B cell (primary cell): ENCODE data around the gene RPRD1A. TPM values are rescaled to one million over a fixed set of nuclear protein-coding genes. Genes with fewer than 3 reads are reported as not detected.

Source experiments
- ATAC-seq: fragments of 200-7000 bp; cut with Tn5 transposase; one replicate; pipeline ENCODE4 v1.10.0; 2021; ENCODE audit warnings: low read depth, mild to moderate bottlenecking, moderate number of reproducible peaks, moderate library complexity
- CTCF ChIA-PET: fragments of 350-600 bp; sonication (Branson Sonifier 250); formaldehyde crosslinking; loops from one replicate; lab custom pipeline; 2021; ENCODE audit warnings: antibody characterized with exemption, inconsistent platforms; lab: Charles Lee
- POLR2A ChIA-PET: fragments of 350-600 bp; sonication (Branson Sonifier 250); formaldehyde crosslinking; loops from one replicate; lab custom pipeline; 2021; ENCODE audit warnings: antibody characterized with exemption; lab: Charles Lee
- DNase-seq: peaks from one replicate; pipeline ENCODE4 v3.0.0; 2013
- H2AFZ ChIP-seq: 2 replicates; pipeline ENCODE4 v1.6.1; 2012; ENCODE audit warnings: mild to moderate bottlenecking, low read depth, low read length; ENCODE audit not compliant: insufficient read depth, poor library complexity, severe bottlenecking
- H3K27ac ChIP-seq, 2 donors: 1 replicate in 1 of 2; 2 replicates in 1 of 2; pipeline ENCODE4 v1.5.1; 2012 to 2013; ENCODE audit warnings: low read length in 2 of 2, mild to moderate bottlenecking in 2 of 2, moderate library complexity in 1 of 2
- H3K27me3 ChIP-seq, 4 experiments: fragments of 200-600 bp in 1 of 4; sonication (generic) in 1 of 4; replicated peaks in 1 of 4; 1 replicate in 2 of 4; 2 replicates in 2 of 4; pipeline versions ENCODE4 v1.6.1 to v1.7.0; 2013 to 2016; ENCODE audit warnings: low read length in 3 of 4, mild to moderate bottlenecking in 2 of 4, mixed read lengths in 1 of 4, moderate library complexity in 1 of 4; ENCODE audit not compliant: insufficient read depth in 4 of 4, control insufficient read depth in 3 of 4; ENCODE audit errors: control extremely low read depth in 1 of 4
- H3K36me3 ChIP-seq, 2 experiments: replicated peaks in 1 of 2; 1 replicate in 1 of 2; 2 replicates in 1 of 2; pipeline versions ENCODE4 v1.6.1 to v1.7.1; 2013; ENCODE audit warnings: low read length in 1 of 2; ENCODE audit not compliant: insufficient read depth in 2 of 2, control insufficient read depth in 1 of 2; ENCODE audit errors: control extremely low read depth in 1 of 2, extremely low read depth in 1 of 2
- H3K4me1 ChIP-seq, 2 donors: fragments of 200-600 bp in 1 of 2; sonication (generic) in 1 of 2; 1 replicate in 1 of 2; 2 replicates in 1 of 2; pipeline versions ENCODE4 v1.5.1 to v1.6.1; 2013 to 2017; ENCODE audit warnings: low read length in 2 of 2; ENCODE audit not compliant: control insufficient read depth in 2 of 2, insufficient read depth in 2 of 2
- H3K4me2 ChIP-seq: replicated peaks from 2 replicates; pipeline ENCODE3; 2012; ENCODE audit warnings: mild to moderate bottlenecking, low read depth, low read length; ENCODE audit not compliant: poor library complexity, severe bottlenecking
- H3K4me3 ChIP-seq, 5 experiments: fragments of 200-600 bp in 1 of 5; sonication (generic) in 1 of 5; 1 replicate in 3 of 5; 2 replicates in 2 of 5; pipeline versions ENCODE4 v1.5.1 to v1.7.0; 2011 to 2016; ENCODE audit warnings: low read length in 4 of 5, mild to moderate bottlenecking in 4 of 5, low read depth in 2 of 5, control low read depth in 1 of 5, moderate library complexity in 1 of 5; ENCODE audit not compliant: insufficient read depth in 1 of 5; ENCODE audit errors: control extremely low read depth in 1 of 5, extremely low read depth in 1 of 5
- H3K79me2 ChIP-seq: fragments of 200-600 bp; sonication (generic); one replicate; pipeline ENCODE4 v1.6.0; 2016; ENCODE audit warnings: low read length; ENCODE audit not compliant: control insufficient read depth, insufficient read depth
- H3K9ac ChIP-seq: fragments of 200-600 bp; sonication (generic); 2 replicates; pipeline ENCODE4 v1.6.1; 2017; ENCODE audit warnings: mild to moderate bottlenecking, low read length, moderate library complexity
- H3K9me3 ChIP-seq, 3 donors: one replicate each; pipeline versions ENCODE4 v1.6.1 to v1.7.1; 2013; ENCODE audit warnings: low read length in 2 of 3; ENCODE audit not compliant: control insufficient read depth in 2 of 3, insufficient read depth in 1 of 3; ENCODE audit errors: control extremely low read depth in 1 of 3
- H4K20me1 ChIP-seq: 2 replicates; pipeline ENCODE4 v1.6.0; 2012; ENCODE audit warnings: mild to moderate bottlenecking, low read length; ENCODE audit not compliant: insufficient read depth, control insufficient read depth, poor library complexity, severe bottlenecking
- H3K27ac Mint-ChIP-seq: one replicate; pipeline ENCODE4 v1.8.0; 2021; ENCODE audit warnings: mixed read lengths
- H3K27me3 Mint-ChIP-seq: one replicate; pipeline ENCODE4 v1.8.0; 2021; ENCODE audit warnings: mixed read lengths
- H3K4me1 Mint-ChIP-seq: one replicate; pipeline ENCODE4 v1.8.0; 2021; ENCODE audit warnings: mixed read lengths
- H3K4me3 Mint-ChIP-seq: one replicate; pipeline ENCODE4 v1.8.0; 2021; ENCODE audit warnings: mixed read lengths
- H3K9me3 Mint-ChIP-seq: one replicate; pipeline ENCODE4 v1.8.0; 2022; ENCODE audit warnings: mixed read lengths; ENCODE audit not compliant: insufficient read depth
- EZH2 ChIP-seq: IDR thresholded peaks from 2 replicates; pipeline ENCODE4 v1.6.1; 2012; ENCODE audit warnings: borderline replicate concordance, low read depth, mild to moderate bottlenecking, moderate library complexity, low read length; ENCODE audit not compliant: insufficient read depth, poor library complexity, severe bottlenecking
- WGBS: methylation state at CpG from one replicate; pipeline ENCODE4 v1.1.5; 2013; ENCODE audit warnings: missing lambda C conversion rate; ENCODE audit not compliant: insufficient coverage; 5-methylcytosine and 5-hydroxymethylcytosine counted together
- intact Hi-C: fragments of 100-400 bp; cut with micrococcal nuclease; formaldehyde crosslinking; loops from one replicate; pipeline ENCODE4 v1.10.0; 2022
- polyA plus RNA-seq: library from polyadenylated mRNA; depleted of rRNA; stranded (reverse); fragments of >200 nt; gene quantifications from 2 replicates; pipeline ENCODE4 v1.2.3, GENCODE V29; 2012
- total RNA-seq, 2 donors: library from RNA; stranded (reverse); fragments of 120-200 nt in 1 of 2; gene quantifications; 1 replicate in 1 of 2; 2 replicates in 1 of 2; pipeline versions ENCODE4 v1.2.3 to v1.2.4, GENCODE V29; 2013 to 2022
- TF ChIP-seq, protein P1 (sequence below): fragments of 200-600 bp; IDR thresholded peaks from one replicate; pipeline ENCODE4 v1.8.0; 2022; ENCODE audit warnings: antibody characterized with exemption, mild to moderate bottlenecking

The RPRD1A gene
- total and polyA plus RNA-seq, 2 donors (not counting 1 experiment from before 2014, with no cell fraction given), result 27.6 to 62.6 TPM

- Histone ChIP-seq H3K36me3 (peaks cover 0 to 56% of the 10 kb centered on the region in 2 experiments), H4K20me1 (no peaks in the 10 kb centered on the region), H3K4me2 (no peak overlapping the region), H3K27me3 (no peaks in the 10 kb centered on the region), H3K4me3 (no peak overlapping the region), H3K9ac (no peak overlapping the region), H2AFZ (no peak overlapping the region), H3K4me1 (no peaks in the 10 kb centered on the region), H3K27ac (no peak overlapping the region), H3K79me2 (no peaks in the 10 kb centered on the region), H3K9me3 (no peaks in the 10 kb centered on the region)
- Mint-ChIP-seq H3K9me3 (no peaks in the 10 kb centered on the region), H3K27ac (no peak overlapping the region), H3K27me3 (no peaks in the 10 kb centered on the region), H3K4me3 (no peak overlapping the region), H3K4me1 (no peaks in the 10 kb centered on the region)
- ChIA-PET POLR2A (no interaction called here), CTCF (no interaction called here)
- no peak for TF ChIP-seq EZH2
- TF ChIP-seq, protein P1, sequence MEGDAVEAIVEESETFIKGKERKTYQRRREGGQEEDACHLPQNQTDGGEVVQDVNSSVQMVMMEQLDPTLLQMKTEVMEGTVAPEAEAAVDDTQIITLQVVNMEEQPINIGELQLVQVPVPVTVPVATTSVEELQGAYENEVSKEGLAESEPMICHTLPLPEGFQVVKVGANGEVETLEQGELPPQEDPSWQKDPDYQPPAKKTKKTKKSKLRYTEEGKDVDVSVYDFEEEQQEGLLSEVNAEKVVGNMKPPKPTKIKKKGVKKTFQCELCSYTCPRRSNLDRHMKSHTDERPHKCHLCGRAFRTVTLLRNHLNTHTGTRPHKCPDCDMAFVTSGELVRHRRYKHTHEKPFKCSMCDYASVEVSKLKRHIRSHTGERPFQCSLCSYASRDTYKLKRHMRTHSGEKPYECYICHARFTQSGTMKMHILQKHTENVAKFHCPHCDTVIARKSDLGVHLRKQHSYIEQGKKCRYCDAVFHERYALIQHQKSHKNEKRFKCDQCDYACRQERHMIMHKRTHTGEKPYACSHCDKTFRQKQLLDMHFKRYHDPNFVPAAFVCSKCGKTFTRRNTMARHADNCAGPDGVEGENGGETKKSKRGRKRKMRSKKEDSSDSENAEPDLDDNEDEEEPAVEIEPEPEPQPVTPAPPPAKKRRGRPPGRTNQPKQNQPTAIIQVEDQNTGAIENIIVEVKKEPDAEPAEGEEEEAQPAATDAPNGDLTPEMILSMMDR, result no peak
- intact Hi-C loops, result no loop called here
- ATAC-seq, result no peak
- no peak for DNase-seq
These were observed 44.9 kb upstream of the RPRD1A start for GRCh38 chr18:36112302-36112701.

- Histone ChIP-seq H3K27me3 (no peaks in the 10 kb centered on the region), H3K4me2 (no peak overlapping the region), H3K79me2 (no peaks in the 10 kb centered on the region), H3K4me3 (no peak overlapping the region), H4K20me1 (no peaks in the 10 kb centered on the region), H3K4me1 (no peaks in the 10 kb centered on the region), H3K9me3 (no peaks in the 10 kb centered on the region), H3K9ac (no peak overlapping the region), H3K36me3 (peaks cover 0 to 38% of the 10 kb centered on the region in 2 experiments), H2AFZ (no peak overlapping the region), H3K27ac (no peak overlapping the region)
- Mint-ChIP-seq H3K27ac (no peak overlapping the region), H3K4me3 (no peak overlapping the region), H3K27me3 (no peaks in the 10 kb centered on the region), H3K4me1 (no peaks in the 10 kb centered on the region), H3K9me3 (no peaks in the 10 kb centered on the region)
- intact Hi-C loops, result no loop called here
- no peak for DNase-seq
- ChIA-PET POLR2A (no interaction called here), CTCF (interaction anchor here (1.5 kb wide), 1 partner anchor 14 kb away, joined by 4 read pairs; no protein-coding TSS in a partner anchor)
- WGBS, result no CpG with 5 or more reads among the region's 1 CpG
- TF ChIP-seq, protein P1, result no peak
- no peak for TF ChIP-seq EZH2
- no peak for ATAC-seq
These were observed 42.4 kb upstream of the RPRD1A start for GRCh38 chr18:36109737-36110136.
